ENCODE results near the gene CASKIN2.

CASKIN2 gene

GRCh38 chr17:75506134-75506533 lies 9.2 kb downstream of the CASKIN2 start:
- DNase-seq (ENCODE audit: low read depth) = no peak

- no peak for DNase-seq (ENCODE audit: low read depth)
These were observed 9.7 kb downstream of the CASKIN2 start for GRCh38 chr17:75505640-75506039.

GRCh38 chr17:75505152-75505409 lies 10.3 kb downstream of the CASKIN2 start:
- no peak for DNase-seq (ENCODE audit: low read depth)

- no peak for DNase-seq (ENCODE audit: low read depth)
These were observed 10.8 kb downstream of the CASKIN2 start for GRCh38 chr17:75504347-75505151.

GRCh38 chr17:75503976-75504346 lies 11.4 kb downstream of the CASKIN2 start:
- no peak for DNase-seq (ENCODE audit: low read depth)

GRCh38 chr17:75503337-75503950 lies 11.9 kb downstream of the CASKIN2 start:
- no peak for DNase-seq (ENCODE audit: low read depth)

- DNase-seq (ENCODE audit: low read depth) = no peak
These were observed 12.5 kb downstream of the CASKIN2 start for GRCh38 chr17:75502721-75503329.

GRCh38 chr17:75502072-75502720 lies 13.1 kb downstream of the CASKIN2 start:
- DNase-seq (ENCODE audit: low read depth) = no peak

- DNase-seq (ENCODE audit: low read depth) = no peak
These were observed 13.8 kb downstream of the CASKIN2 start for GRCh38 chr17:75501378-75502071.

- DNase-seq (ENCODE audit: low read depth) = no peak
These were observed 14.7 kb downstream of the CASKIN2 start for GRCh38 chr17:75500419-75501216.

GRCh38 chr17:75499313-75500022 lies 15.9 kb downstream of the CASKIN2 start:
- no peak for DNase-seq (ENCODE audit: low read depth)

- DNase-seq (ENCODE audit: low read depth) = no peak
These were observed 16.6 kb downstream of the CASKIN2 start for GRCh38 chr17:75498726-75499213.

GRCh38 chr17:75498039-75498725 lies 17.2 kb downstream of the CASKIN2 start:
- no peak for DNase-seq (ENCODE audit: low read depth)

- DNase-seq (ENCODE audit: low read depth) = no peak
These were observed 19.3 kb downstream of the CASKIN2 start for GRCh38 chr17:75496005-75496404.

GRCh38 chr17:75494326-75494877 lies 20.9 kb downstream of the CASKIN2 start:
- DNase-seq (ENCODE audit: low read depth) = no peak

- DNase-seq (ENCODE audit: low read depth) = no peak
These were observed 21.7 kb downstream of the CASKIN2 start for GRCh38 chr17:75493476-75494129.

- no peak for DNase-seq (ENCODE audit: low read depth)
These were observed 22.7 kb downstream of the CASKIN2 start for GRCh38 chr17:75492555-75493168.

GRCh38 chr17:75491680-75492079 lies 23.7 kb downstream of the CASKIN2 start:
- DNase-seq (ENCODE audit: low read depth) = no peak
